Breast epithelium (tissue), 3 donors: ENCODE measurements around the gene FOXD1.

ENCODE experiments used
- POLR2A ChIP-seq: fragments of 450-650 bp; IDR thresholded peaks from one replicate; pipeline ENCODE4 v1.6.1; 2016; ENCODE audit warnings: antibody characterized with exemption, mild to moderate bottlenecking, moderate library complexity
- POLR2AphosphoS5 ChIP-seq, 3 donors: sonication (generic); formaldehyde crosslinking; IDR thresholded peaks; one replicate each; pipeline ENCODE4 v1.6.1; 2017; ENCODE audit warnings: antibody characterized with exemption in 3 of 3
- TF ChIP-seq, protein P1 (sequence below), 3 donors: fragments of 450-650 bp; IDR thresholded peaks; one replicate each; pipeline ENCODE4 v1.5.1; 2016 to 2017; ENCODE audit warnings: antibody characterized with exemption in 3 of 3, mild to moderate bottlenecking in 3 of 3, moderate library complexity in 3 of 3

DNA sequence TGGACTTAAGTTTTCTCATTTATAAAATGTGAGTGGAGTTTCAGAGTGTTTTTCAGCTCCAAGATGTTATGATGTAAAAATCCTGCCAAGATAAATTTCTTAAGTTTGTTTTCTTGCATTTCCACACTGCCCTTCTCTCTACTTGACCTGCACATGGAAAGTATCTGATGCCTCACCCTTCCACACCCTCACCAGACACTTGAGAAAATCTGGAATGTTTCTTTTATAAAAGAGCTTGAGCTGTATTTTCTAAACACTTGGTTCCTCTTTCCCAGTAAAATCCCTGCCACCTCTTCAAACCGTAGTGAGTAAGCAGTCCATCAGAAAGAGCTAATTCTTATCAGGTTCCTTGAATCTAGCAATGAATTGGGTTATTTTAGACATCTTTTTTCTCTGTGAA lies 42.9 kb downstream of the FOXD1 start:
- TF ChIP-seq POLR2A (no peak), POLR2AphosphoS5 (IDR thresholded peaks at IDR 0.05) (no peak)
- TF ChIP-seq, protein P1, sequence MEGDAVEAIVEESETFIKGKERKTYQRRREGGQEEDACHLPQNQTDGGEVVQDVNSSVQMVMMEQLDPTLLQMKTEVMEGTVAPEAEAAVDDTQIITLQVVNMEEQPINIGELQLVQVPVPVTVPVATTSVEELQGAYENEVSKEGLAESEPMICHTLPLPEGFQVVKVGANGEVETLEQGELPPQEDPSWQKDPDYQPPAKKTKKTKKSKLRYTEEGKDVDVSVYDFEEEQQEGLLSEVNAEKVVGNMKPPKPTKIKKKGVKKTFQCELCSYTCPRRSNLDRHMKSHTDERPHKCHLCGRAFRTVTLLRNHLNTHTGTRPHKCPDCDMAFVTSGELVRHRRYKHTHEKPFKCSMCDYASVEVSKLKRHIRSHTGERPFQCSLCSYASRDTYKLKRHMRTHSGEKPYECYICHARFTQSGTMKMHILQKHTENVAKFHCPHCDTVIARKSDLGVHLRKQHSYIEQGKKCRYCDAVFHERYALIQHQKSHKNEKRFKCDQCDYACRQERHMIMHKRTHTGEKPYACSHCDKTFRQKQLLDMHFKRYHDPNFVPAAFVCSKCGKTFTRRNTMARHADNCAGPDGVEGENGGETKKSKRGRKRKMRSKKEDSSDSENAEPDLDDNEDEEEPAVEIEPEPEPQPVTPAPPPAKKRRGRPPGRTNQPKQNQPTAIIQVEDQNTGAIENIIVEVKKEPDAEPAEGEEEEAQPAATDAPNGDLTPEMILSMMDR (IDR thresholded peaks at IDR 0.05), result no peak
